DMS114 treated with DMSO at 0.1 percent for 48 hours (cell line): ENCODE data around the gene BRSK2.
"Not testable (repeated sequence)": the region's sequence is repeated elsewhere in the genome, so short reads cannot be mapped to it uniquely, and the experiment has no call there.

Experiments
- DNase-seq: peaks from one replicate; lab custom pipeline; 2025; ENCODE audit not compliant: unreplicated experiment; lab: John Stamatoyannopoulos, UW

BRSK2 gene

DNA sequence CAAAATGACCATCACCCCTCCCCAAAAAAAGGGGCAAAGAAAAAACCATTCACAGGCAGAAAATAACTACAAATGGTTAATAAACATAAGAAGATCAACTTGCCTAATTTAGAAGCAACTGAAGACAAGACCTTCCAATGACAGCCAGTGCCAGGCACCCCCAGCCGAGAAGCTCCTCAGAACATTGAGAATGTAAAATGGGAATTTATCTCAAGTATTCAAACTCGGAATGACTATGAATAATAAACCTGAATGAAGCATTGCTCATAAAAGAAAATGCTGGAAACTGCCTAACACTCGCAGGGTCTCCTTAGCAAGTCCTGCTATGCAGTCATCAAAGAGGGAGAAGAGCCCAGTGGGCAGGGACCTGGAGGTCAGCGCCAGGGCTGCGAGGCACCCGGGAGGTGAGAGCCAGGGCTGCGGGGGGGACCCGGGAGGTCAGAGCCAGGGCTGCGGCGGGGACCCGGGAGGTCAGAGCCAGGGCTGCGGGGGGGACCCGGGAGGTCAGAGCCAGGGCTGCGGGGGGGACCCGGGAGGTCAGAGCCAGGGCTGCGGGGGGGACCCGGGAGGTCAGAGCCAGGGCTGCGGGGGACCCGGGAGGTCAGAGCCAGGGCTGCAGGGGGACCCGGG lies 120.0 kb downstream of the BRSK2 start:
- DNase-seq, result no peak

DNA sequence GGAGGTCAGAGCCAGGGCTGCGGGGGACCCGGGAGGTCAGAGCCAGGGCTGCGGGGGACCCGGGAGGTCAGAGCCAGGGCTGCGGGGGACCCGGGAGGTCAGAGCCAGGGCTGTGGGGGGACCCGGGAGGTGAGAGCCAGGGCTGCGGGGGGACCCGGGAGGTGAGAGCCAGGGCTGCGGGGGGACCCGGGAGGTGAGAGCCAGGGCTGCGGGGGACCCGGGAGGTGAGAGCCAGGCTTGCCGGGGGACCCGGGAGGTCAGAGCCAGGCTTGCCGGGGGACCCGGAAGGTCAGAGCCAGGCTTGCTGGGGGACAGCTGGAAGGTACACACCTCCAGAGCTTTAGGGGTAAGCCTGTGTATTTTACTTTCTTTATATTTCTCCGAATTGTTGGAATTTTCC lies 120.6 kb downstream of the BRSK2 start:
- not testable (repeated sequence) for DNase-seq

DNA sequence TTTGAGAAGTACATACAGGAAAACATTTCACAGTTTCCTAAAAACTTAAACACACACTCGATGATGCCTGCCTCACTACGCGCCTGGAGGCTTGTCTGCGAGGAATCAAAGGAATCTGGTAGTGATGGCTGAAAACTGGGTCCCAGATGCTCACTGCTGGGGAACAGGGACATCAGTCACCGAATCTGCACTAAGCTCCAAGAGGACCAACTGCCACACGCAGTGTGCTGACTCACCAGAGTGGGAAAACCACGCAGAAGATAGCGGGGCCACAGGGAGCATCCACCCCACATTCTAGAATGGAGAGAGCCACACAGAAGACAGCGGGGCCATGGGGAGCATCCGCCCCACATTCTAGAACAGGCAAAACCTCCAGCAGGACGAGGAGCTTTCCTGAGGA lies 121.2 kb downstream of the BRSK2 start:
- no peak for DNase-seq

DNA sequence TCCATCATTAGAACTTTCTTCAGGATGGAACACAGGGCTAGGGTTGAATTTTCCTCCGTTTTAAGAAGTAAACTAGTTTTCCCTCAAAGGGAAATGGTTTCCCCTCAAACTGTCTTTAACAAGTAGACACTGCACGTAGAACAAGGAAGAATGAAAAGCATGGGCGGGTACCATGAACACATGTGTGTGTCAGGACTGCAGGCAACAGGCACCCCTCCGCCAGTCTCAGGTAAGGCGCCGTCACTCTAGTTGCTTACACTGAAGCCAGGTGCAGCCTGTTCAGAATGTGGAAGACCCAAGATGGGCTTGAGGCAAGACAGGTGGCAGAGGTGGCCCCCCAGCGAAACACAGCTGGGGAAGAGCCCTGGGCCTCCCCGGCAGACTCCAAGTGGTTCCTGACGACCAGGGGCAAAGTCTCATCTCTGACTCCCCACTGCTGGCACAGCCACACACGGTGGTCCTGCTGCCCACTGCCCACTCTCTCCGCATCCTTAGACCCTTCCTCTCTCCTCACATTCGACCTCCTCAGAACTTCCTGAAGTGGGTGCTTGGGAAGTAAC lies 122.3 kb downstream of the BRSK2 start:
- no peak for DNase-seq
